K562 (cell line): Measurements from ENCODE around the gene HSPB7. TPM values are rescaled to one million over a fixed set of nuclear protein-coding genes. Genes with fewer than 3 reads are reported as not detected.
A peak's percentile ranks its signal among the peaks of the same experiment; 100 is the strongest.

Experiments used
- CXXC5 ChIP-seq: fragments of 250-450 bp; sonication (Bioruptor Pico); IDR thresholded peaks from 2 replicates; pipeline ENCODE4 v1.8.0; 2022; ENCODE audit warnings: inconsistent platforms, mild to moderate bottlenecking, moderate library complexity
- EZH2 ChIP-seq: IDR thresholded peaks from 2 replicates; pipeline ENCODE4 v1.6.1; 2012; ENCODE audit warnings: low read depth, mild to moderate bottlenecking, inconsistent platforms, low read length, borderline replicate concordance
- HDGF ChIP-seq: fragments of 450-650 bp; IDR thresholded peaks from 2 replicates; pipeline ENCODE4 v1.6.1; 2016
- HNRNPH1 ChIP-seq: fragments of 200-400 bp; formaldehyde crosslinking; optimal IDR thresholded peaks from 2 replicates; pipeline ENCODE3; 2017; ENCODE audit warnings: low read depth, mild to moderate bottlenecking, low read length, moderate library complexity
- RHOXF2B ChIP-seq: fragments of 250-450 bp; sonication (Bioruptor Pico); conservative IDR thresholded peaks from 2 replicates; pipeline ENCODE4 v1.5.1; 2021
- SP1 ChIP-seq: sonication (generic); formaldehyde crosslinking; IDR thresholded peaks from 2 replicates; pipeline ENCODE4 v1.8.1; 2022; ENCODE audit warnings: mild to moderate bottlenecking, missing genetic modification reagents
- XRCC5 ChIP-seq: fragments of 200-400 bp; formaldehyde crosslinking; IDR thresholded peaks from 2 replicates; pipeline ENCODE4 v1.6.1; 2017; ENCODE audit warnings: low read depth, mild to moderate bottlenecking, low read length
- YY1 ChIP-seq, 3 experiments: IDR thresholded peaks; 2 replicates each; pipeline ENCODE4 v1.6.1; 2011; ENCODE audit warnings: low read length in 2 of 3, mild to moderate bottlenecking in 2 of 3, moderate library complexity in 2 of 3, borderline replicate concordance in 1 of 3, control low read depth in 1 of 3, low read depth in 1 of 3; ENCODE audit not compliant: insufficient read depth in 3 of 3, insufficient replicate concordance in 2 of 3, control insufficient read depth in 1 of 3, insufficient read length in 1 of 3; ENCODE audit errors: extremely low read depth in 1 of 3
- ZNF431 ChIP-seq: sonication (generic); formaldehyde crosslinking; IDR thresholded peaks from 2 replicates; pipeline ENCODE4 v1.8.0; 2022; ENCODE audit warnings: mild to moderate bottlenecking, missing genetic modification reagents
- polyA plus RNA-seq, 8 experiments: library from polyadenylated mRNA; depleted of rRNA in 4 of 8; stranded (reverse) in 5 of 8; unstranded in 3 of 8; fragments of >200 nt; fragmentation: Nextera tagmentation in 2 of 8; fragmentation: Illumina TruSeq in 1 of 8; extraction: Ambion mirVana in 2 of 8; extraction: Trizol in 1 of 8; gene quantifications; 2 replicates each; pipeline versions ENCODE4 v1.2.1 to v1.2.3, GENCODE V29; 2011 to 2014; ENCODE audit warnings: inconsistent platforms in 1 of 8, missing spikeins in 1 of 8
- total RNA-seq, 7 experiments: library from RNA; depleted of rRNA in 6 of 7; stranded (reverse); fragments of >200 nt in 6 of 7; fragmentation: Illumina TruSeq in 2 of 7; extraction: Trizol in 2 of 7; gene quantifications; 2 replicates each; pipeline versions ENCODE4 v1.2.1 to v1.2.3, GENCODE V29; 2011 to 2021; ENCODE audit warnings: low replicate concordance in 1 of 7
- TF ChIP-seq, protein P1 (sequence below), 3 experiments: IDR thresholded peaks in 2 of 3; conservative IDR thresholded peaks in 1 of 3; 2 replicates each; pipeline ENCODE4 v1.5.1; 2011 to 2012; ENCODE audit warnings: low read length in 3 of 3, mild to moderate bottlenecking in 3 of 3, control low read depth in 2 of 3, improper control_type of control experiment in 1 of 3, inconsistent platforms in 1 of 3, low read depth in 1 of 3, mixed read lengths in 1 of 3, moderate library complexity in 1 of 3; ENCODE audit not compliant: insufficient read depth in 2 of 3
- TF ChIP-seq, protein P2 (sequence below): sonication (generic); formaldehyde crosslinking; IDR thresholded peaks from 2 replicates; pipeline ENCODE4 v1.8.1; 2023; ENCODE audit warnings: mild to moderate bottlenecking, missing genetic modification reagents, moderate library complexity
- TF ChIP-seq, protein P3 (sequence below): fragments of 250-450 bp; sonication (Bioruptor Pico); IDR thresholded peaks from 2 replicates; pipeline ENCODE4 v1.4.0; 2020
- TF ChIP-seq, protein P4 (sequence below), 2 experiments: fragments of 450-650 bp; conservative IDR thresholded peaks; 2 replicates each; pipeline ENCODE4 v1.6.1; 2017; ENCODE audit warnings: mild to moderate bottlenecking in 2 of 2, moderate library complexity in 2 of 2
- TF ChIP-seq, protein P5 (sequence below): sonication (generic); formaldehyde crosslinking; IDR thresholded peaks from 2 replicates; pipeline ENCODE4 v1.8.0; 2022; ENCODE audit warnings: mild to moderate bottlenecking, missing genetic modification reagents

The HSPB7 gene
- total and polyA plus RNA-seq, 9 of the 15 experiments (the other 6 are each of a cell fraction or from before 2014, with no cell fraction given): 0.05 to 0.19 (median 0.07) TPM; not detected in 6

DNA sequence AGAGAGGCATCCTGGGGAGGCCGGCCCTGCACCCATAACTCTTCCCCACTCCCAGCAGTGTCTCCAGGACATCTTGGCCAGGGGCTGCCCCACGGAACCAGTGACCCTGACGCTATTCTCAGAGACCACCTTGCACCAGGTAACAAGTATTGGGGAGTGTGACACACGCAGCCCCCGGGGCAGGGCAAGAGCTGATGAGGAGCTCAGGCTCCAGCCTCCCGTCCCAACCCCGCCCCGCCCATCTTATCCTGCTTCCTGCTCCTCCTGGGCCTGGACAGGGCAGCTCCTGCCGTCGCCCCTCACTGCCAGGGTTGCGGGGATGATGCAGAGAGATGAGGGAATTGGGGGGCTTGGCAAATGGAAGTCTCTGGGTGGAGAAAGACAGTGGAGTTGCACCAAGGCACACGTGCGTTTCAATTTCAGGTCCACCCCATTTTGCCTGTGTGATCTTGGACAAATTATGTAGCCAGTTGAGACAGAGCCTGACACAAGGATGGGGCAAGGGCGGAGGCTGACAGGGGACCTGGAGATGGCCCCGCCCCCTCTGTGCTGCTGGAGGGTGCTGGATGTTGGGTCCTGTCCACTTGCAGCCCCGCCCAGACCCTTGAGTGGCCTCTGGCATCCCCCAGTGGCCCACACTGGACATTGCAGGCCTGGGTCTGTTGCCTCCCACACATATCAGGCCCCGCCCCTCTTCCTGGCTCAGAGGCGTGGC, 14.7 kb upstream of the HSPB7 start (continued):
- TF ChIP-seq ZNF431 (no peak), XRCC5 (peak; percentile 72; the same call in 1 of the 2 replicates), RHOXF2B (CRISPR knock-in tag) (0 out of 2 replicates have a peak, but pooled peaks have one; percentile 50), HNRNPH1 (no peak), HDGF (peak; percentile 82; the same call in 1 of the 2 replicates), SP1 (CRISPR knock-in tag) (peak; percentile 99), EZH2 (no peak), CXXC5 (peak; percentile 31; the same call in 1 of the 2 replicates), YY1 (IDR thresholded peaks at IDR 0.05; ENCODE audit: borderline replicate concordance in 1 of 3, control insufficient read depth in 1 of 3, extremely low read depth in 1 of 3, insufficient read depth in 3 of 3, insufficient read length in 1 of 3, insufficient replicate concordance in 2 of 3, low read depth in 1 of 3, low read length in 2 of 3) (peak in 1 of 3 experiments; percentile 69)
- TF ChIP-seq, protein P1, sequence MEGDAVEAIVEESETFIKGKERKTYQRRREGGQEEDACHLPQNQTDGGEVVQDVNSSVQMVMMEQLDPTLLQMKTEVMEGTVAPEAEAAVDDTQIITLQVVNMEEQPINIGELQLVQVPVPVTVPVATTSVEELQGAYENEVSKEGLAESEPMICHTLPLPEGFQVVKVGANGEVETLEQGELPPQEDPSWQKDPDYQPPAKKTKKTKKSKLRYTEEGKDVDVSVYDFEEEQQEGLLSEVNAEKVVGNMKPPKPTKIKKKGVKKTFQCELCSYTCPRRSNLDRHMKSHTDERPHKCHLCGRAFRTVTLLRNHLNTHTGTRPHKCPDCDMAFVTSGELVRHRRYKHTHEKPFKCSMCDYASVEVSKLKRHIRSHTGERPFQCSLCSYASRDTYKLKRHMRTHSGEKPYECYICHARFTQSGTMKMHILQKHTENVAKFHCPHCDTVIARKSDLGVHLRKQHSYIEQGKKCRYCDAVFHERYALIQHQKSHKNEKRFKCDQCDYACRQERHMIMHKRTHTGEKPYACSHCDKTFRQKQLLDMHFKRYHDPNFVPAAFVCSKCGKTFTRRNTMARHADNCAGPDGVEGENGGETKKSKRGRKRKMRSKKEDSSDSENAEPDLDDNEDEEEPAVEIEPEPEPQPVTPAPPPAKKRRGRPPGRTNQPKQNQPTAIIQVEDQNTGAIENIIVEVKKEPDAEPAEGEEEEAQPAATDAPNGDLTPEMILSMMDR (IDR thresholded peaks at IDR 0.05 in 2 of 3, conservative IDR thresholded peaks at IDR 0.05 in 1 of 3; ENCODE audit: insufficient read depth in 2 of 3, low read depth in 1 of 3, low read length in 3 of 3): peak; percentile 98 to 99 (median 99)
- TF ChIP-seq, protein P2, sequence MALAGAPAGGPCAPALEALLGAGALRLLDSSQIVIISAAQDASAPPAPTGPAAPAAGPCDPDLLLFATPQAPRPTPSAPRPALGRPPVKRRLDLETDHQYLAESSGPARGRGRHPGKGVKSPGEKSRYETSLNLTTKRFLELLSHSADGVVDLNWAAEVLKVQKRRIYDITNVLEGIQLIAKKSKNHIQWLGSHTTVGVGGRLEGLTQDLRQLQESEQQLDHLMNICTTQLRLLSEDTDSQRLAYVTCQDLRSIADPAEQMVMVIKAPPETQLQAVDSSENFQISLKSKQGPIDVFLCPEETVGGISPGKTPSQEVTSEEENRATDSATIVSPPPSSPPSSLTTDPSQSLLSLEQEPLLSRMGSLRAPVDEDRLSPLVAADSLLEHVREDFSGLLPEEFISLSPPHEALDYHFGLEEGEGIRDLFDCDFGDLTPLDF (CRISPR knock-in tag): 0 out of 2 replicates have a peak, but pooled peaks have one; percentile 48
- TF ChIP-seq, protein P3, sequence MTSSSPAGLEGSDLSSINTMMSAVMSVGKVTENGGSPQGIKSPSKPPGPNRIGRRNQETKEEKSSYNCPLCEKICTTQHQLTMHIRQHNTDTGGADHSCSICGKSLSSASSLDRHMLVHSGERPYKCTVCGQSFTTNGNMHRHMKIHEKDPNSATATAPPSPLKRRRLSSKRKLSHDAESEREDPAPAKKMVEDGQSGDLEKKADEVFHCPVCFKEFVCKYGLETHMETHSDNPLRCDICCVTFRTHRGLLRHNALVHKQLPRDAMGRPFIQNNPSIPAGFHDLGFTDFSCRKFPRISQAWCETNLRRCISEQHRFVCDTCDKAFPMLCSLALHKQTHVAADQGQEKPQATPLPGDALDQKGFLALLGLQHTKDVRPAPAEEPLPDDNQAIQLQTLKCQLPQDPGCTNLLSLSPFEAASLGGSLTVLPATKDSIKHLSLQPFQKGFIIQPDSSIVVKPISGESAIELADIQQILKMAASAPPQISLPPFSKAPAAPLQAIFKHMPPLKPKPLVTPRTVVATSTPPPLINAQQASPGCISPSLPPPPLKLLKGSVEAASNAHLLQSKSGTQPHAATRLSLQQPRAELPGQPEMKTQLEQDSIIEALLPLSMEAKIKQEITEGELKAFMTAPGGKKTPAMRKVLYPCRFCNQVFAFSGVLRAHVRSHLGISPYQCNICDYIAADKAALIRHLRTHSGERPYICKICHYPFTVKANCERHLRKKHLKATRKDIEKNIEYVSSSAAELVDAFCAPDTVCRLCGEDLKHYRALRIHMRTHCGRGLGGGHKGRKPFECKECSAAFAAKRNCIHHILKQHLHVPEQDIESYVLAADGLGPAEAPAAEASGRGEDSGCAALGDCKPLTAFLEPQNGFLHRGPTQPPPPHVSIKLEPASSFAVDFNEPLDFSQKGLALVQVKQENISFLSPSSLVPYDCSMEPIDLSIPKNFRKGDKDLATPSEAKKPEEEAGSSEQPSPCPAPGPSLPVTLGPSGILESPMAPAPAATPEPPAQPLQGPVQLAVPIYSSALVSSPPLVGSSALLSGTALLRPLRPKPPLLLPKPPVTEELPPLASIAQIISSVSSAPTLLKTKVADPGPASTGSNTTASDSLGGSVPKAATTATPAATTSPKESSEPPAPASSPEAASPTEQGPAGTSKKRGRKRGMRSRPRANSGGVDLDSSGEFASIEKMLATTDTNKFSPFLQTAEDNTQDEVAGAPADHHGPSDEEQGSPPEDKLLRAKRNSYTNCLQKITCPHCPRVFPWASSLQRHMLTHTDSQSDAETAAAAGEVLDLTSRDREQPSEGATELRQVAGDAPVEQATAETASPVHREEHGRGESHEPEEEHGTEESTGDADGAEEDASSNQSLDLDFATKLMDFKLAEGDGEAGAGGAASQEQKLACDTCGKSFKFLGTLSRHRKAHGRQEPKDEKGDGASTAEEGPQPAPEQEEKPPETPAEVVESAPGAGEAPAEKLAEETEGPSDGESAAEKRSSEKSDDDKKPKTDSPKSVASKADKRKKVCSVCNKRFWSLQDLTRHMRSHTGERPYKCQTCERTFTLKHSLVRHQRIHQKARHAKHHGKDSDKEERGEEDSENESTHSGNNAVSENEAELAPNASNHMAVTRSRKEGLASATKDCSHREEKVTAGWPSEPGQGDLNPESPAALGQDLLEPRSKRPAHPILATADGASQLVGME (CRISPR knock-in tag): 0 out of 2 replicates have a peak, but pooled peaks have one; percentile 83
- TF ChIP-seq, protein P4, sequence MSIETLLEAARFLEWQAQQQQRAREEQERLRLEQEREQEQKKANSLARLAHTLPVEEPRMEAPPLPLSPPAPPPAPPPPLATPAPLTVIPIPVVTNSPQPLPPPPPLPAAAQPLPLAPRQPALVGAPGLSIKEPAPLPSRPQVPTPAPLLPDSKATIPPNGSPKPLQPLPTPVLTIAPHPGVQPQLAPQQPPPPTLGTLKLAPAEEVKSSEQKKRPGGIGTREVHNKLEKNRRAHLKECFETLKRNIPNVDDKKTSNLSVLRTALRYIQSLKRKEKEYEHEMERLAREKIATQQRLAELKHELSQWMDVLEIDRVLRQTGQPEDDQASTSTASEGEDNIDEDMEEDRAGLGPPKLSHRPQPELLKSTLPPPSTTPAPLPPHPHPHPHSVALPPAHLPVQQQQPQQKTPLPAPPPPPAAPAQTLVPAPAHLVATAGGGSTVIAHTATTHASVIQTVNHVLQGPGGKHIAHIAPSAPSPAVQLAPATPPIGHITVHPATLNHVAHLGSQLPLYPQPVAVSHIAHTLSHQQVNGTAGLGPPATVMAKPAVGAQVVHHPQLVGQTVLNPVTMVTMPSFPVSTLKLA (conservative IDR thresholded peaks at IDR 0.05): peak in 1 of 2 experiments; percentile 56; a peak in 1 of 4 replicates
- TF ChIP-seq, protein P5, sequence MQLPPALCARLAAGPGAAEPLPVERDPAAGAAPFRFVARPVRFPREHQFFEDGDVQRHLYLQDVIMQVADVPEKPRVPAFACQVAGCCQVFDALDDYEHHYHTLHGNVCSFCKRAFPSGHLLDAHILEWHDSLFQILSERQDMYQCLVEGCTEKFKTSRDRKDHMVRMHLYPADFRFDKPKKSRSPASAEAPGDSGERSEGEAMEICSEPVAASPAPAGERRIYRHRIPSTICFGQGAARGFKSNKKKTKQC (CRISPR knock-in tag): 0 out of 2 replicates have a peak, but pooled peaks have one; percentile 55
